ENCODE results near the gene FGFRL1.

DNA sequence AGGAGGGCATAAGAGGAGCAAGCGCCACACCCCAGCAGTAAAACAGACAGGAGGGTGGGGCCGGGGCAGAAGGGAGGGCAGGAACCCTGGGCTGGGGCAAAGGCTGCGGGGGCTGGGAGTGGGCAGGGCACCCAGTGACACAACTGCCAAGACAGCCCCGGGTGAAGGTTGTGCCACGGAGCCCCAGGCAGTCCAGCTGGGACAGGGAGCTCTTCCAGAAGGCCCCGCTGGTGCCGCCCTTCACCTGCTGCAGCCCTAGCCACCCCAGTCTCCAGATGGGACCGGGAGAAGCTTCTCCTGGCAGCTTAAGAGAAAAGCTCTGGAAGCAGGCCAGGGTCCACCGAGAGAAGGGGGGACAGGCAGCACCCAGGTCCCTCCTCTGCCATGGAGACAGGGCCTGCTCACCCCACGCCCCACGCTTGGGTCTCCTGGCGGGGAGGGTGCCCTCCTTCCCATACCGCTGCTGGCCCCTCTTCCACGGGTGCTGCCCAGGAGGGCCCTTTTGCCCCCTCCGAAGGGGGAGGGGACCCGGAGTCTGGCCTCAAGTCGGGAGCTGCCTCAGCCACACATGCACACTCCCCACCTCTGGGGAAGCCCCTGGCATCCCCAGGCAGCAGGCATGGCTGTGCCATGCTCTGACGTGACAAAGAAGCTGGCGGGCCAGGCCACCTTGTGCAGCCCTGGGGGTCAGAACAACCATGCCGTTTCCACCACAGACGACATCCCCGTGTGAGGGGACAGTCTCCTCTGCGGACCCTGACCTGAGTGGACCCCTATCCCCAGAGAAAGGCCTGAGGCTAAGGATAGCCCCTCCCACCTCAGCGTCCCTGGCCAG lies 39.5 kb upstream of the FGFRL1 start:
- TF ChIP-seq POLR2AphosphoS5 (IDR thresholded peaks at IDR 0.05; ENCODE audit: low read depth, low read length) (no peak), FOXP2 (optimal IDR thresholded peaks at IDR 0.05; ENCODE audit: borderline replicate concordance, extremely low read depth, extremely low read length, insufficient read depth) (no peak)
- TF ChIP-seq, protein P1, sequence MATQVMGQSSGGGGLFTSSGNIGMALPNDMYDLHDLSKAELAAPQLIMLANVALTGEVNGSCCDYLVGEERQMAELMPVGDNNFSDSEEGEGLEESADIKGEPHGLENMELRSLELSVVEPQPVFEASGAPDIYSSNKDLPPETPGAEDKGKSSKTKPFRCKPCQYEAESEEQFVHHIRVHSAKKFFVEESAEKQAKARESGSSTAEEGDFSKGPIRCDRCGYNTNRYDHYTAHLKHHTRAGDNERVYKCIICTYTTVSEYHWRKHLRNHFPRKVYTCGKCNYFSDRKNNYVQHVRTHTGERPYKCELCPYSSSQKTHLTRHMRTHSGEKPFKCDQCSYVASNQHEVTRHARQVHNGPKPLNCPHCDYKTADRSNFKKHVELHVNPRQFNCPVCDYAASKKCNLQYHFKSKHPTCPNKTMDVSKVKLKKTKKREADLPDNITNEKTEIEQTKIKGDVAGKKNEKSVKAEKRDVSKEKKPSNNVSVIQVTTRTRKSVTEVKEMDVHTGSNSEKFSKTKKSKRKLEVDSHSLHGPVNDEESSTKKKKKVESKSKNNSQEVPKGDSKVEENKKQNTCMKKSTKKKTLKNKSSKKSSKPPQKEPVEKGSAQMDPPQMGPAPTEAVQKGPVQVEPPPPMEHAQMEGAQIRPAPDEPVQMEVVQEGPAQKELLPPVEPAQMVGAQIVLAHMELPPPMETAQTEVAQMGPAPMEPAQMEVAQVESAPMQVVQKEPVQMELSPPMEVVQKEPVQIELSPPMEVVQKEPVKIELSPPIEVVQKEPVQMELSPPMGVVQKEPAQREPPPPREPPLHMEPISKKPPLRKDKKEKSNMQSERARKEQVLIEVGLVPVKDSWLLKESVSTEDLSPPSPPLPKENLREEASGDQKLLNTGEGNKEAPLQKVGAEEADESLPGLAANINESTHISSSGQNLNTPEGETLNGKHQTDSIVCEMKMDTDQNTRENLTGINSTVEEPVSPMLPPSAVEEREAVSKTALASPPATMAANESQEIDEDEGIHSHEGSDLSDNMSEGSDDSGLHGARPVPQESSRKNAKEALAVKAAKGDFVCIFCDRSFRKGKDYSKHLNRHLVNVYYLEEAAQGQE (IDR thresholded peaks at IDR 0.05; ENCODE audit: insufficient read depth in 1 of 2, low read depth in 2 of 2, low read length in 2 of 2) = no peak
